ENCODE data around the gene SELENBP1. TPM values are rescaled to one million over a fixed set of nuclear protein-coding genes. Genes with fewer than 3 reads are reported as not detected.

The SELENBP1 gene
- total and polyA plus RNA-seq, 2 of the 13 experiments (the other 11 are each of a cell fraction or from before 2014, with no cell fraction given) = 27.8 to 29.0 TPM

DNA sequence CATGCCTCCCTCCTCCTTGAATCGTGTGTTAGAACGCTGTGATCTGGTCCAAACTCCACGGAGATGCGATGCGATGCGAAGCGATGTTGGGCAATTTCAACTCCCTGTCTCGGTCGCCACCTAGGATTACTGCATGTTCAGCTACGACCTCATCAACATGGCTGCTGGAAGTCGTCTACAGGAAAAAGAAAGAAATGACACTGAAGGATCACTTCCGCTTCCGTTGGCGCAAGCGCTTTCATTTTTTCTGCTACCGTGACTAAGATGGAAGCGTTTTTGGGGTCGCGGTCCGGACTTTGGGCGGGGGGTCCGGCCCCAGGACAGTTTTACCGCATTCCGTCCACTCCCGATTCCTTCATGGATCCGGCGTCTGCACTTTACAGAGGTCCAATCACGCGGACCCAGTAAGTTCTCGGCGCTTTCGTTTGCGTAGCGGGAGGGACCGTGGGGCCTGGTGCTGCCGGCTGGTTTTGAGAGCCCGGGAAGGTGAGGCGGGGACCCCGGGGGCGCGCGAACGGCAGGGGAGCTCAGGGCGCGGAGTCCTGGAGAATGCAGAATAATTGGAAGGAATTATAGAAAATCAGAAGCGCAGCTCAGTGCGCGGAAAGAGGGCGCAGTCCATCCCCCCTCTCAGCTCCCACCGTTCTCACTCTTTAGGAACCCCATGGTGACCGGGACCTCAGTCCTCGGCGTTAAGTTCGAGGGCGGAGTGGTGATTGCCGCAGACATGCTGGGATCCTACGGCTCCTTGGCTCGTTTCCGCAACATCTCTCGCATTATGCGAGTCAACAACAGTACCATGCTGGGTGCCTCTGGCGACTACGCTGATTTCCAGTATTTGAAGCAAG is 27.0 kb upstream of the SELENBP1 start, which contains the start of gene PSMB4 (continued):
- no peak for TF ChIP-seq ATM (IDR thresholded peaks at IDR 0.05; ENCODE audit: borderline replicate concordance)
- TF ChIP-seq, protein P1, sequence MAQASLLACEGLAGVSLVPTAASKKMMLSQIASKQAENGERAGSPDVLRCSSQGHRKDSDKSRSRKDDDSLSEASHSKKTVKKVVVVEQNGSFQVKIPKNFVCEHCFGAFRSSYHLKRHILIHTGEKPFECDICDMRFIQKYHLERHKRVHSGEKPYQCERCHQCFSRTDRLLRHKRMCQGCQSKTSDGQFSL (CRISPR knock-in tag; IDR thresholded peaks at IDR 0.05) = no peak; the same call in 1 of the 2 replicates
- TF ChIP-seq ZNF121 (CRISPR knock-in tag; IDR thresholded peaks at IDR 0.05) = no peak
- TF ChIP-seq, protein P2, sequence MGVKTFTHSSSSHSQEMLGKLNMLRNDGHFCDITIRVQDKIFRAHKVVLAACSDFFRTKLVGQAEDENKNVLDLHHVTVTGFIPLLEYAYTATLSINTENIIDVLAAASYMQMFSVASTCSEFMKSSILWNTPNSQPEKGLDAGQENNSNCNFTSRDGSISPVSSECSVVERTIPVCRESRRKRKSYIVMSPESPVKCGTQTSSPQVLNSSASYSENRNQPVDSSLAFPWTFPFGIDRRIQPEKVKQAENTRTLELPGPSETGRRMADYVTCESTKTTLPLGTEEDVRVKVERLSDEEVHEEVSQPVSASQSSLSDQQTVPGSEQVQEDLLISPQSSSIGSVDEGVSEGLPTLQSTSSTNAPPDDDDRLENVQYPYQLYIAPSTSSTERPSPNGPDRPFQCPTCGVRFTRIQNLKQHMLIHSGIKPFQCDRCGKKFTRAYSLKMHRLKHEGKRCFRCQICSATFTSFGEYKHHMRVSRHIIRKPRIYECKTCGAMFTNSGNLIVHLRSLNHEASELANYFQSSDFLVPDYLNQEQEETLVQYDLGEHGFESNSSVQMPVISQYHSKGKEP (CRISPR knock-in tag; IDR thresholded peaks at IDR 0.05) = no peak
- no peak for TF ChIP-seq SMARCC2 (IDR thresholded peaks at IDR 0.05)
- TF ChIP-seq HNRNPH1 (optimal IDR thresholded peaks at IDR 0.05; ENCODE audit: low read depth, low read length) = no peak
- TF ChIP-seq ZNF629 (CRISPR knock-in tag; conservative IDR thresholded peaks at IDR 0.05) = no peak
- no peak for TF ChIP-seq ZSCAN25 (CRISPR knock-in tag; IDR thresholded peaks at IDR 0.05)
- TF ChIP-seq, protein P3, sequence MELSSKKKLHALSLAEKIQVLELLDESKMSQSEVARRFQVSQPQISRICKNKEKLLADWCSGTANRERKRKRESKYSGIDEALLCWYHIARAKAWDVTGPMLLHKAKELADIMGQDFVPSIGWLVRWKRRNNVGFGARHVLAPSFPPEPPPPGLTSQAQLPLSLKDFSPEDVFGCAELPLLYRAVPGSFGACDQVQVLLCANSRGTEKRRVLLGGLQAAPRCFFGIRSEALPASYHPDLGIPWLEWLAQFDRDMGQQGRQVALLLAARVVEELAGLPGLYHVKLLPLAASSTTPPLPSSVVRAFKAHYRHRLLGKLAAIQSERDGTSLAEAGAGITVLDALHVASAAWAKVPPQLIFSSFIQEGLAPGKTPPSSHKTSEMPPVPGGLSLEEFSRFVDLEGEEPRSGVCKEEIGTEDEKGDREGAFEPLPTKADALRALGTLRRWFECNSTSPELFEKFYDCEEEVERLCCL (CRISPR knock-in tag; IDR thresholded peaks at IDR 0.05; ENCODE audit: borderline replicate concordance) = no peak
- no peak for TF ChIP-seq SATB2 (CRISPR knock-in tag; IDR thresholded peaks at IDR 0.05)
- TF ChIP-seq ZNF383 (CRISPR knock-in tag; IDR thresholded peaks at IDR 0.05; ENCODE audit: borderline replicate concordance) = no peak
- no peak for TF ChIP-seq HES4 (CRISPR knock-in tag; IDR thresholded peaks at IDR 0.05; ENCODE audit: borderline replicate concordance)
- TF ChIP-seq GZF1 (CRISPR knock-in tag; IDR thresholded peaks at IDR 0.05) = no peak
- TF ChIP-seq ISL2 (CRISPR knock-in tag; IDR thresholded peaks at IDR 0.05) = peak; percentile 65; the same call in 1 of the 2 replicates
- no peak for TF ChIP-seq ZFP90 (CRISPR knock-in tag; IDR thresholded peaks at IDR 0.05; ENCODE audit: borderline replicate concordance)
- TF ChIP-seq, protein P4, sequence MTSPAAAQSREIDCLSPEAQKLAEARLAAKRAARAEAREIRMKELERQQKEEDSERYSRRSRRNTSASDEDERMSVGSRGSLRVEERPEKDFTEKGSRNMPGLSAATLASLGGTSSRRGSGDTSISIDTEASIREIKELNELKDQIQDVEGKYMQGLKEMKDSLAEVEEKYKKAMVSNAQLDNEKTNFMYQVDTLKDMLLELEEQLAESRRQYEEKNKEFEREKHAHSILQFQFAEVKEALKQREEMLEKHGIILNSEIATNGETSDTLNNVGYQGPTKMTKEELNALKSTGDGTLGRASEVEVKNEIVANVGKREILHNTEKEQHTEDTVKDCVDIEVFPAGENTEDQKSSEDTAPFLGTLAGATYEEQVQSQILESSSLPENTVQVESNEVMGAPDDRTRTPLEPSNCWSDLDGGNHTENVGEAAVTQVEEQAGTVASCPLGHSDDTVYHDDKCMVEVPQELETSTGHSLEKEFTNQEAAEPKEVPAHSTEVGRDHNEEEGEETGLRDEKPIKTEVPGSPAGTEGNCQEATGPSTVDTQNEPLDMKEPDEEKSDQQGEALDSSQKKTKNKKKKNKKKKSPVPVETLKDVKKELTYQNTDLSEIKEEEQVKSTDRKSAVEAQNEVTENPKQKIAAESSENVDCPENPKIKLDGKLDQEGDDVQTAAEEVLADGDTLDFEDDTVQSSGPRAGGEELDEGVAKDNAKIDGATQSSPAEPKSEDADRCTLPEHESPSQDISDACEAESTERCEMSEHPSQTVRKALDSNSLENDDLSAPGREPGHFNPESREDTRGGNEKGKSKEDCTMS (CRISPR knock-in tag; conservative IDR thresholded peaks at IDR 0.05) = no peak
- TF ChIP-seq TCF7L2 (IDR thresholded peaks at IDR 0.05; ENCODE audit: low read depth, low read length) = no peak
- no peak for TF ChIP-seq ATRX (CRISPR knock-in tag; IDR thresholded peaks at IDR 0.05; ENCODE audit: borderline replicate concordance)
- 0 out of 2 replicates have a peak, but pooled peaks have one; percentile 45 for TF ChIP-seq IRX3 (CRISPR knock-in tag; IDR thresholded peaks at IDR 0.05; ENCODE audit: borderline replicate concordance, low read depth)
- no peak for TF ChIP-seq ZNF7 (CRISPR knock-in tag; IDR thresholded peaks at IDR 0.05)
- peak; percentile 81 for TF ChIP-seq KMT2A (CRISPR knock-in tag; IDR thresholded peaks at IDR 0.05)
- peak; percentile 74; the same call in 1 of the 2 replicates for TF ChIP-seq ZNF501 (CRISPR knock-in tag; IDR thresholded peaks at IDR 0.05)
- TF ChIP-seq, protein P5, sequence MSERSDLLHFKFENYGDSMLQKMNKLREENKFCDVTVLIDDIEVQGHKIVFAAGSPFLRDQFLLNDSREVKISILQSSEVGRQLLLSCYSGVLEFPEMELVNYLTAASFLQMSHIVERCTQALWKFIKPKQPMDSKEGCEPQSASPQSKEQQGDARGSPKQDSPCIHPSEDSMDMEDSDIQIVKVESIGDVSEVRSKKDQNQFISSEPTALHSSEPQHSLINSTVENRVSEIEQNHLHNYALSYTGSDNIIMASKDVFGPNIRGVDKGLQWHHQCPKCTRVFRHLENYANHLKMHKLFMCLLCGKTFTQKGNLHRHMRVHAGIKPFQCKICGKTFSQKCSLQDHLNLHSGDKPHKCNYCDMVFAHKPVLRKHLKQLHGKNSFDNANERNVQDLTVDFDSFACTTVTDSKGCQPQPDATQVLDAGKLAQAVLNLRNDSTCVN (CRISPR knock-in tag; IDR thresholded peaks at IDR 0.05; ENCODE audit: borderline replicate concordance) = 0 out of 2 replicates have a peak, but pooled peaks have one; percentile 18
